HG03460 (cell line): ENCODE measurements around the gene TM7SF3.
"Not testable (repeated sequence)": the region's sequence is repeated elsewhere in the genome, so short reads cannot be mapped to it uniquely, and the experiment has no call there.

Experiments
- ATAC-seq: cut with Tn5 transposase; IDR thresholded peaks from one replicate; pipeline ENCODE4 v1.9.1; 2021; ENCODE audit not compliant: unreplicated experiment

The TM7SF3 gene

GRCh38 chr12:27017163-27017823 lies 3.1 kb upstream of the TM7SF3 start:
- ATAC-seq: not testable (repeated sequence)

- ATAC-seq: no peak
These were observed 1.5 kb upstream of the TM7SF3 start for GRCh38 chr12:27015730-27016076.

- ATAC-seq: no peak
These were observed 910 bp upstream of the TM7SF3 start for GRCh38 chr12:27014859-27015729.

- ATAC-seq: peak; percentile 23
These were observed 536 bp downstream of the TM7SF3 start for GRCh38 chr12:27013611-27014084.

- no peak for ATAC-seq
These were observed 1.3 kb downstream of the TM7SF3 start for GRCh38 chr12:27012982-27013255.

GRCh38 chr12:27012239-27012981 lies 1.8 kb downstream of the TM7SF3 start:
- no peak for ATAC-seq

- no peak for ATAC-seq
These were observed 4.3 kb downstream of the TM7SF3 start for GRCh38 chr12:27009881-27010301.

GRCh38 chr12:27008081-27008480 lies 6.1 kb downstream of the TM7SF3 start:
- ATAC-seq: no peak

- ATAC-seq: no peak
These were observed 7.3 kb downstream of the TM7SF3 start for GRCh38 chr12:27006797-27007467.

GRCh38 chr12:27005495-27005894 lies 8.7 kb downstream of the TM7SF3 start:
- no peak for ATAC-seq

GRCh38 chr12:27003421-27004381 lies 10.5 kb downstream of the TM7SF3 start:
- ATAC-seq: no peak

GRCh38 chr12:27002141-27002540 lies 12.0 kb downstream of the TM7SF3 start:
- no peak for ATAC-seq

- ATAC-seq: no peak
These were observed 12.5 kb downstream of the TM7SF3 start for GRCh38 chr12:27001663-27002062.

GRCh38 chr12:27000961-27001360 lies 13.2 kb downstream of the TM7SF3 start:
- no peak for ATAC-seq

GRCh38 chr12:26997003-26997402 lies 17.2 kb downstream of the TM7SF3 start:
- ATAC-seq: no peak

GRCh38 chr12:26995706-26996105 lies 18.5 kb downstream of the TM7SF3 start:
- ATAC-seq: no peak

- no peak for ATAC-seq
These were observed 20.1 kb downstream of the TM7SF3 start for GRCh38 chr12:26994109-26994508.

- no peak for ATAC-seq
These were observed 22.4 kb downstream of the TM7SF3 start for GRCh38 chr12:26991826-26992225.

- no peak for ATAC-seq
These were observed 24.3 kb downstream of the TM7SF3 start for GRCh38 chr12:26989873-26990272.

- no peak for ATAC-seq
These were observed 25.5 kb downstream of the TM7SF3 start for GRCh38 chr12:26988703-26989102.
